ENCODE data around the gene PCDH1.
"Not testable (repeated sequence)": the region's sequence is repeated elsewhere in the genome, so short reads cannot be mapped to it uniquely, and the experiment has no call there.

The PCDH1 gene

DNA sequence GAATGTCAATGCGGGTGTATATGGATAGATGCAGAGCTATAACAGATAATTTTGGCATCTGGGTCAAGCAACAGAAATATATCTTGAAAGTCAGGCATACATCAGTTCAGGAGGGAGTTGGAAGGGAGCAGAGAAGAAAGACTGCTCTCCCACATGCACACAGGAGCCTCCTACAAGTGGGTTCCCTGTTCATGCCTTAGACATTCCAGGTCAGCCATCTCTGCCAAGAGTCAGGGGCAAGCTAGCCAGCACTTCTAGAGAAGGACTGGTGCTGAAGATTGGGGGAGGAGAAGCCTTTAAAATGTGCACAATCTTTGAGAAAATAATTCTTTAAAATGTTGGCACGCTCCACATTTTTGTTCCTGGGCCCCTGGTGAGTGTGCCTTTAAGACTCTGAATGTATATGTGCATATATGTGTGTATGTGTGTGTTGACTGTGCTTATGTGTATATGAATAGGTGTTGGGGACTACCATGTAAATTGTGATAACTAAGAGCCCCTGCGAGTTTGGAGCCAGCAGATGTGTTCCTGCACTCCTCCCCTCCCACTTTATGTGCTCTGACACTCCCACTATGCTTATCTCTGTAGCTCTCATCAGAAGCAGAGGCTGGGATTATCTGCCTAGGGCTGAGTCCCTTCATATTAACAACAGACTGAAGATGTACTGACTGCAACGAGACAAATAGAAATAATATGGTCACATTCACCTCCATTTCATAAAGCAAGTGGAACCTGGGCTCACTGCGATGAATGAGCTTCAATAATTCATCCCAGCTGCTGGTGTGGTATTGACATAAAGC, 24.0 kb upstream of the PCDH1 start:
- in situ Hi-C loops (cut with MboI; ENCODE audit: low sequenced_read_pairs), result no loop called here

DNA sequence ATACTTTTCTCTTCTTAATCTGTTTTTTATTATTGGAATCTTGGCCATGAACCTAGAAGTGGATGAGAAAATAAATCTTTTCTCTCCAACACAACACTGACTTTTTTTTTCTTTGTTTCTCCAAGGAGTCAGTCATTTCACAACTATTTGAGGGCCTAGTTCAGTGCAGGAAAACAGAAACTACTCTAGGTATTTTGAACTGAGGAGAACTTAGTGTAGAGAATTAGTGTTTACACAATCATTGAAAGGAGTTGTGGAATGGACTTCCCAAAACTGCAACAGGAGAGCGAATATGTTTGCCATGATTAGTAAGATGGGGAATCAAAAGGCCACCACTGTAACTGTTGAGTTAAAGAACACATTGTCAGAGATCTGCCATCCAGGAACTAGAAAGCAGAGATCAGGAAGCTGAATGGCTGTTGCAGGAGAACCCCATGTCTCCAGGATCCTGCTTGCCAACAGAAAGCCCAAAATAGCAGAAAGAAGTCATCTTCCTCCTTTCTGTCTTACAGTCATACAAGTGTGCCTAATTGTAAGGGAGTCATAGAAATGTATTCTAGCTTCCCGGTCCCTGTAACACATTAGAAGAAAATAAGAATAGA, 20.3 kb upstream of the PCDH1 start:
- in situ Hi-C loops (cut with MboI; ENCODE audit: low sequenced_read_pairs), result no loop called here

DNA sequence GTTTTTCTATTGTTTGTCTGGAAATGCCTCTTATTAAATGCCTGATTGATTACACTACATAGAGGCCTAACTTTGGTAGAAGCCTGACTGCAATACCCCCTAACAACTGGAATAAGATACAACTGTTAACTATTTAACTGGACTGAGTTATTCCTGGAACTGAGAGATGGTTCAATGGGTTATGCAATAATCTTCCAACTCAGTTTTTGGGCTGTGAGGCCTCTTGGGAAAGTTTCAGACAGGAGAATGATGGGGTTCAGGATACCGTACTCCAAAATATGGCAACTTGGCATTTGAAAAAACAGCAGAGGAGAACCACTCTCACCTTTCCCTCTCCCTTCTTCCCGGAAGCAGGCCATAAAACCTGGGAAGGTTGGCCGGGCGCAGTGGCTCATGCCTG, 19.2 kb upstream of the PCDH1 start:
- in situ Hi-C loops (cut with MboI; ENCODE audit: low sequenced_read_pairs), result no loop called here

DNA sequence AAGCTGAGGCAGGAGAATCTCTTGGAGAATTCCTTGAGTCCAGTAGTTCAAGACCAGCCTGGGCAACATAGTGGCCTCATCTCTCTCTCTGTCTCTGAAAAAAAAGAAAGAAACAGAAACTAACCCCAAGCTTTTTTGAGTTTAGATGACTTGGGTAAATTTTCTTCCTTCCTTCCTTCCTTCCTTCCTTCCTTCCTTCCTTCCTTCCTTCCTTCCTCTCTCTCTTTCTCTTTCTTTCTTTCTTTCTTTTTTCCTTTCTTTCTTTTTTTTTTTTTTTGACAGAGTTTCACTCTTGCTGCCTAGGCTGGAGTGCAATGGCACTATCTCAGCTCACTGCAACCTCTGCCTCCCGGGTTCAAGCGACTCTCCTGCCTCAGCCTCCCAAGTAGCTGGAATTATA, 12.2 kb upstream of the PCDH1 start:
- in situ Hi-C loops (cut with MboI; ENCODE audit: low sequenced_read_pairs), result not testable (repeated sequence)

DNA sequence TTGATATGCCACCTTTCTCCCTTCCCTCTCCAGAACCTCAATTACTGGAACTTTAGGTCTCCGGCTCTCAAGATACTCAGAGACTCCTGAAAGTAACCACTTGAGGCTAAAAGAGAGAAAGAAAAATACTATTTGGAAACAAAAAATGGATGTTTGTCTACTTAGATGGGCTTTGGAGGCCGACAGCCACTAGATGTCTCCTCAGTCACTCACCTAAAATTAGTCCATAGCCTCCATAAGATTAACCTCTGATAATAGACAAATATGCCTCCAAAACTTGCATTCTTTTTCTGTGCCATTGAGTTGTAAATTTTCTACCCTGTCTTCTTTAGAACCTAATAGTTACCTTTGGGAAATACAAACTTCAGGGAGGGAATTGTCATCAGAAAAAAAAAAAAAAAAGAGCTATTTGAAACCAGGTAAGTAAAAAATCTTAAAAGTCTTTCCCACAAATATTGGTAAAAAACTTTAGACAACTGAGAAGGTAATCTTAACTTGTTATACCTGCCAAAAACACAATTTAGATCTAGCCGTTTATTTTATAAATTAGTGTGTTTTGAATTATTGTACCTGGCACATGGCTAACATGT, 11.2 kb upstream of the PCDH1 start:
- in situ Hi-C loops (cut with MboI; ENCODE audit: low sequenced_read_pairs), result no loop called here

DNA sequence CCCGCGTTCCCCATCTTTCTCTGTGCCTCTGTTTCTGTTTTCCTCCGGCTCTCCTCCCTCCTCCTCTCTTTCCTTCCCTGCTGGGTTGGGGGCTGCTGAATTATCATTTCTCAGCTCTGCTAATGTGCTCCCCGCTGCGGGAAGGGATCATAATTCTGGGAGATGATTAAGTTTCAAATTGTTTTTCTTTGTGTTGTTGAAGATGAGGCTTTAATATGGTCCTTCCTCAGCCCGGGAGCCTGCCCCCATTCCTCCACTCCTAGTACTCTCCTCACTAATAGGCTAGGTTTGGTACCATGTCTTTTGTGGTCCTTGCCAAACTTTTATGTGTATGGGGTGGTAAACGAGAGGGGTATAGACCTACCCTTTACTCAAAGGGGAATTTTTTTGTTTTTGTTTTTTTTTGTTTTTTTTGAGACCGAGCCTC, 5.7 kb upstream of the PCDH1 start:
- in situ Hi-C loops (cut with MboI; ENCODE audit: low sequenced_read_pairs), result no loop called here

DNA sequence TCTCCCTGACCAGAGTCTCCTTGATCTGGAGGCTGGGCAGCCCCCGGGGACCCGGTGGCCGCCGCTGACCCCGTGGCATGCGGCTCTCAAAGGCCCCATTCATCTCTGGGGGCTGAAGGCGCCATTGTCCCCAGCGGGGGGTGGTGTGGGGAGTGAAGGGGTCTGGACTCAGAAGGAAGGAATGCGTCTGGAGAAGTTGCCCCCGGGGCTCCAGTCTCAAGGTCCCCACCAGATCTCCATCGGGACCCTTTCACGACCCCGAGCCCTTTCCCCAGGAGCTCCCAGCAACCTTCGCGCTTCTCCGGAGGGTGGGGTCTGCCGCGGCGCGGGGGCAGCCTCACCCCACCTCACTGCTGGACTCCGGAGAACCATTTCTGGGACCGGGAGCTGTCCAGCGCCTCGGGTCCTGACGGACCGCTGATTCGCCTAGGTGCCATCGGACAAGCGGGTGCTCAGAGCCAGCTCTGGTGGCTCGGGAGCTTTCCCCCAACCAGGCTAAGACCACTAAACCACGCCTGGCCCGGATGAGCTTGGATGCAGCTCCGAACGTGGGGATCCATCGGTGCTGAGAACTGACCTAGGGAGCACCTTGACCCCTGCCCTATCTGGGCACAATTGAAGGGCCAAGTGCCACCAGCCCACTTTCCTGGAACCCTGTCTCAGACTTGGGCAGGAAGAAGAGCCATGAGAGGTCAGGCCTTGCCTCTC, 5.1 kb upstream of the PCDH1 start:
- in situ Hi-C loops (cut with MboI; ENCODE audit: low sequenced_read_pairs), result no loop called here

DNA sequence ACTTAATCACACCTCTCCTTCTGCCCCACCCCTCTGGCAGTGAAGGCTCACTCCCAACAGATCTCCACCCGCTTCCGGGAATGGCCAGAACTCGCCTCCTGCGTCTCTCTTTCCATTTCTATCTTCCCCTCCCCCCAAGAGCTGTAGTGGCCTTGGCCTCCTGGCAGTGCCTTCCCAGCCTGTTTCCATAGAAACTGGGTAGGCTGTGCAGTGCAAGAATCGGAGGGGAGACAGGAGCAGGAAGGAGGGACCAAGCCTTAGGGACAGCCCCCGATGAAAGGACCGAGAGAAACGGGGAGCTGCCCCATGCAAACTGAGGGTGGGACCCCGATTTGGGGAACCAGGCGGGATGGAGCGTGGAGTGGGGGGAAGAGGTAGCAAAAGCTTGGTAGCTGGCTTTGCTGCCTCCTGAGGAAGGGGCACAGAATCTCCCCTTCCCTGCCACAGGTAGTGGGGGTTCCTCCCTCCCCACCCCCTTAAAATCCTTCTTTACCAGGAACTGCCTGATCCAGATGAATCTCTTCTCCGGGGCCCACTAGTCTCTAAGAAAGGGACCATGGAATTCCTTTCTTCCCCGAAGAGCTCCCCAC, 4.5 kb upstream of the PCDH1 start:
- in situ Hi-C loops (cut with MboI; ENCODE audit: low sequenced_read_pairs), result no loop called here

DNA sequence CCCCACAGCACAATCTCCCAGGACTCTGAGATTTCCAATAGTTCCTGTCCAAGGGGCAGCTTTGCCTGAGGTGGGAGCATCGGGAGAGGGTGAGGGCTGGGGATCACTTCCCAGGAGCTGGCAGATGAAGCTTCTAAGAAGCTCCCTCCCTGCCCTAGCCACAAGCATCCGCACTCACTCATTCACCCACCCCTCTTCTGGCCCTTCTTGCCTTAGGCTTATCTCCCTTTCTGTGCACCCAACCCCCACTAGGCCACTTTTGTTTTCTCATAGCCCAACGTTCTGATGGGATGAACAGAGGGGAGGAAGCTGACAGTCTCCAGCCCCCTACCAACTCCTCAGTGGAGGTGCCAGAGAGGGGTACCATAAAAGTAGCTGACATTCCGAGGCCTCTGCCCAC, 3.7 kb upstream of the PCDH1 start:
- in situ Hi-C loops (cut with MboI; ENCODE audit: low sequenced_read_pairs), result no loop called here

DNA sequence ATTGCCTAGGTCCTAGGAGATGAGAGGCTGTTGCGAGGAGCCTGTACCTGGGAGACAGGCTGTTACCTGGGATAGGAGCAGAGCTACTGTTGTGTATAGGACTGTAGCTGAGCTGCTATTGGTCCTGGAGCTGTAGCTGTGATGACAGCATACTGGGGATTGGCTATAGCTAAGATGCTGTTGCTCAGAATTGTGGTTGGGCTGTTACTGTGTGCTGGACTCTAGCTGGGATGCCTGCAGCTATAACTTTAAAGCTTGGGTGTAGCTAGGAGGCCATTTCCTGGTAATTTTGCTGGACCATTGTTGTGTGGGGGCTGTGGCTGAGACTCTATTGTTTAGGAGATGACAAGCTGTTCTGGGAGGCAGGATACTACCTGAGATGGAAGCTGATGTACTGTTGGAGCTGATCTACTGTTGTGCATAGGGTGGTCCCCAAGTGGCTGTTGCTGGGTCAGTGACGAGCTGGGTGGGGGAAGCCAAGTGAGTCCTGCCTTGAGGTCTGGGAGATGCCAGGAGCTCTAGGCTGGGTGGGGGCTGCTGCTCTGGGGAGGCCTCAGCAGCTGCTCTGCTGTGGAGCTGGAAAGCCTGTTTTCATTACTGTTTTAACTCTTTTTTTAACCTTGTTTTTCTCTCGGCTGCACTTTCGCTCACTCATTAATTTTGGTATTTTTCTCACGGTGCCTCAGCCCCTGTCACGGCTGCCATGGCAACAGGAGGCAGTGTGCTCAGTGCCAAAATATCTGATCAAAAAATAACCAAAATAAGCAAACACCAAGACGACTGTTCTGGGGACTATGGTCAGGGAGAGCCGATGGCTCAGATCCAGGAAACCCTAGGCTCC, 3.0 kb upstream of the PCDH1 start:
- in situ Hi-C loops (cut with MboI; ENCODE audit: low sequenced_read_pairs), result no loop called here

DNA sequence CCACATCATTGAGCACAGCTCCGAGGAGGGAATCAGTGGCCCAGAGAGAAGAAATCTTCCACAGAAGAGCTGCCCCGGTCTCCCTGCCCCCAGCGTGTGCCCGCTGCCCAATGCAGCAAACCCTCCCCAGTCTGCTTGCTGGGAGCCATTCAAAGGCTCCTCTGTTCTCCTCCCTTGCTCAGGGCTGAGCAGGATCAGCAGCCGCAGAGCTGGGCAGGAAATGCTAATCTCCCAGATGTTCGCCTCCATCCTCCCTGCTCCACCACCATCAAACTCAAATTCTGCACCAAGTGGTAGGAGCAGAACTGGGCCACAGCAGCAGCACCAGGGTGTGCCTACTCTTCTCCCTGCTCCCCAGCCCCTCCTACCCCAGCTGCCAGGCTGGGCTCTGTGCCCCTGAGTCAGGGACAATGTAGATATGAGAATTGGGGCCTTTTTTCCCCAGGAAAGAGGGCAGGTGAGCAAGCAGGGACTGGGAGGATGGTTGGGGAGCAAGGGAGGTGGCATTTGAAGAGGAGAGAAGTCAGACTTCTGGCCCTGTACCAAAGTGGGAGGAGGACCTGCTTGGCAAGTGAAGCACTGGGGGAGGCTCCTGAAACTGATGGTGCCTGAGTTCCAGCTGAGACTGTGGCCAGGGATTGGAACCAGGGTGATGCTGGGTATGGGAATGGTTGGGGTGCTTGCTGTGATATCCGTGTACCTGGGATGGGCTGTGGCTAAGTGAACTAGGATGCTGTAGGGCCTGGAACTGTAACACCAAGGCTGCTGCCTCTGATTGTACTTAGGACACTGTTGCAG, 1.9 kb upstream of the PCDH1 start:
- in situ Hi-C loops (cut with MboI; ENCODE audit: low sequenced_read_pairs), result no loop called here

DNA sequence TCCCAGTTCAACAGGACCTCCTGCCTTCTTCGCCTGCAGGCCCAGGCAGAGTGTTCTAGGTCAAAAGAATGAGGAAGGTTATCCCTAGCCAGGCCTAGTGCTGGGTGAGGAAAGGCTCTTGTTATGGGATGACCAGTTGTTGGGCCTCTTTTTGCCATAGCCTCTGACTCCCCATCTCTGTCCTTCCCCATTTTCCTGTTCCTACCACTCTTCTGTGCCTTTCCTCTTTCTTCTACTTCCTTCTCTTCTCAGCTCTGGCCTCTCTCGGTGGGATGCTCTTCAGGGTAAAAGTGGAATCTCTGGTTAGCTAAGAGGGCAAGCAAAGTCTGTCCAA, 1.2 kb upstream of the PCDH1 start:
- in situ Hi-C loops (cut with MboI; ENCODE audit: low sequenced_read_pairs), result no loop called here

DNA sequence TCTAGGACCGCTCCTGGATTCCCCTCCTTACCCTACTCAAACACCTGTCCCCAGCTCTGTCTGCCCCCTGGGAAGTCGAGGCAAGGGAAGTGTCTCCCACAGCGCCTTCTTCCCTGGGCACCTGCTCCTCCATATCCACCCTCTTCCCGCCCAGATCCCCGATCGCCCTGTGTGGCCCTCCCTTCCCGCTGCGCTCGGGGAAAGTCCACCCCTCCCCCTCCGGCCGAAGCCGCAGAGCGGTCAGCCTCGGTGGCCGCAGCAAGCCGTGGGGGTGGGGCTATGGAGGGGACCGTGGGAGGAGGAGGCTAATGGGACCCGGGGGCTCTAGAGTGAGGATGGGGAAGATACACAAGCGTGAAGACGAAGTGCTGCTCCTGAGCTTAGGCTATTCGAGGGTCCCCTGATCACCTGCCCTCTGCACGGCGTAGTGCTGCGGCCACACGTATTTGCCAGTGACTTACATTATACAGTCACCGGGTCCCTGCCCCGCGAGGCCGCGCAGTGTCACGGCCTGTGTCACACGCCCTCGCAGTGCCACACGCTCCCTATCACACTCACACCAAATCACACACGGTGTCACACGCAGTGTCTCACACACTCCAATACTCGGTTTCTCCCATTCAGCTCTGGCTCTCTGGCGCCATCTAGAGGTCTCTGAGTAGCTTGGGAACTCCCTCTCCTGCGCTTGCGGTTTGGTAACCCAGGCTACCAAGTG, 658 bp upstream of the PCDH1 start:
- in situ Hi-C loops (cut with MboI; ENCODE audit: low sequenced_read_pairs), result no loop called here

DNA sequence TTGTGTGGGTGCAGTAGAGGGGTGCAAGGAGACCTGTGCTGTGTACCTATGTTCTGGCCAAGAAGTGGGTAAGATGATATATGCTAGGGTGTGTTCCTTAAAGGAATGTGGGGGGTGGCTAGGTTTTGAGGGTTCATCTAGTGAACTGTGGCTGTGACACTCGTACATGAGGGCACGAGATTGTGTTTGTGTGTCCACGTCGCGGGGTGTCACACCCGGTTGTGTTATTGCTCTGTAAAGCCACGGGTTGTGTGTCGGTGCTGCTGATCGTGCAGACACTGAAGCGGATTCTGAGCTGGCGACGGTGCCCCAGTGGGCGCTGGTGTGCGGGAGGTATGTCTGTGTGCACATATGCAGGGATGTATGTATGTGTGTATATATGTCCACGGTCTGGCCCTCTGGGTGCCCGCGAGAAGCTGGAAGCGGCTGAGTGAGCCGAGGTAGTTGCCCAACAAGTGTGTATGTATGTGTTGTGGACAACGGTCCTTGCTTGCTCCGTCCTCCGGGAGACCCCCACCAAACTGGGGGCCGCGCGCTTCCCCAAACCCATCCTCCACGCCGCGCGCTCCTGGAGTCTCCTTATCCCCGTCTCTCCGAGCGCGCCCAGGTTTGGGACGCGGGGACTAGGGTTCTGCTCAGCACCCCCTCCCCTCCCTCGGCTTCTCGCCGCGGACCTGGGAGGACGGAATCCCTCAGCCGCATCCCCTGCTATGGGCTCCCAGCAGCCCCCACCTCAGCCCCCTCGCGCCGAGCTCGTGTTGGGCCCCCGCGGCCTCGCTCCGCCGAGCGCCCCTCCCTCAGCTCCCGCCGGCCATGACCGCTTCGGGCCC, 639 bp downstream of the PCDH1 start:
- in situ Hi-C loops (cut with MboI; ENCODE audit: low sequenced_read_pairs), result no loop called here

DNA sequence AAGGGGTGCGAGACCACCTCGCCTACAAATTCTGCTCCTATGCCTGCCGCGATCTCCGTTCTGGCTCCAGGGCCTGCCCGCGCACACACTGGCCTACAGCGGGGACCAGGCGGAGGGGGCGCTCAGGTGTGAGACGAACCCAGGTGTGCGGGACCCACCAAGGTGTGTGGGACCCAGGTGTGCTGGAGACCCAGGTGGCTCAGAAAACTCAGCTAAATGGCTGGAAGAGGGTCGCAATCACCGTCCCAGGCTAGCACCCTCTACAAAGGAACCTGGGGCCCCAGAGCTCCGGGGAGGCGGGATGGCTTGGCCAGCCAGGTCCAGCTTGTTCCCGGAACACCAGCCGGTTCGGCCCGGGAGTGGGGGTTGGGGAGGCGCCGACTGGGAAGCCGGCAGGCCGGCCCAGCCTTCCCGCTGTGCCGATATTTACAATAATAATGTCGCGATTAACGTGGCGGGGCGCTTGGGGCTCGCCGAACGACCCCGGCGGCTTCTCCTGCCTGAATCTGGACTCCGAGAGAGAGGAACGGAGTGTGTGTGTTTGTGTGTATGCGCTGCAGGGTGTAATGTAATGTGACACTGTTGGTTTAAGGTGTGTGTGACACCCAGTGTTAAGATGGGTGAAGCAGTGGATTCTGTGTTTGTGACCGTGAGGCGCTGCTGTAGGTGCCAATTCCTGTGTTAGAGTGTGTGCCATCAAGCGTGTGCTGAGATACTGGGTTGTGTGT, 1.4 kb downstream of the PCDH1 start:
- in situ Hi-C loops (cut with MboI; ENCODE audit: low sequenced_read_pairs), result no loop called here

DNA sequence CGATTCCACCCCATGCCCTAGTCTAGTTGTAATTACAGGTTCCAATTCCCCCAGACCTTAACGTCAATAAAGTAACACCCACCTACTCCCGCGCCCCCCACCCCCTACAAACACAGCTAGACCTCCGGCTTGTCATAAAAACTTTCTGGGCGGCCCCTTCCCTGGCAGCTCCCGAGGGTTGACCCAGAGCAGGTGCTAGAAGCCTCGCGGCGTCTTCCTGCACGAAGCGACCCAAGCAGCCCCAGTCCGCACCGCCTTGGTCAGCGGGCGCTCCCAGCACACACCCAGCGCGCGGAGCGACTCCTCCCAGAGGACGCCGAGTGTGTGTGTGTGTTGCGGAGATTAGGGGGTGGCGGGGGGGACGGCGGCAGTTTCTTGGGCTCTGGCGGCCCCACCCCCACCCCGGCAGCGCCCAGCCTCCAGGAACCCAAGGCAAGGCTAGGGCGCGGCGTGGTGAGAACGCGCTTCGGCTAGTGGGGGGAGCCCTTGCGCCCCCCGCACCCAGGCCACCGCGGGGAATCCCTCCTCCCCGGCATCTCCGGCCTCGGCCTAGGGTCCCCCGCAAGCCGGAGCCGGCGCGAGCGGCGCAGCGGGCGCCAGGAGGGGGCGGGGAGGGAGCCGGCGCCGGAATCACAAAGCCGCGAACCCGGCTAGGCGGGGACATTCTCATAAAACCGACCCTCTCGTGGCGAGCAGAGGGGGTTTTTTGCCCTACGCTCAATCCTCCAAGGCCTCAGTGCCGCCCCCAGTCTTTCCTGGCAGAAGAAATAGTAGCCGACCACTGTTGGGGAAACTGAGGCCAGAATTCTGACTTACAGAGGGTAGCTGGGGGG, 2.2 kb downstream of the PCDH1 start:
- in situ Hi-C loops (cut with MboI; ENCODE audit: low sequenced_read_pairs), result no loop called here

Measured in HL-60/S4 treated with phorbol 12-myristate 13-acetate at 8.2 ng/mL for 4 days and 3 days (cell line).